Type B pancreatic cell (in vitro differentiated cells): Measurements from ENCODE around the gene FOSL2. TPM values are rescaled to one million over a fixed set of nuclear protein-coding genes. Genes with fewer than 3 reads are reported as not detected.
A peak's percentile ranks its signal among the peaks of the same experiment; 100 is the strongest.

Experiments used
- DNase-seq: peaks from one replicate; pipeline ENCODE4 v3.0.0; 2021; ENCODE audit warnings: mixed read lengths; ENCODE audit not compliant: unreplicated experiment; ENCODE audit errors: extremely low spot score
- H3K27ac Mint-ChIP-seq: 2 replicates; pipeline ENCODE4 v1.8.0; 2021; ENCODE audit warnings: mild to moderate bottlenecking, mixed read lengths
- H3K27me3 Mint-ChIP-seq: 2 replicates; pipeline ENCODE4 v1.8.0; 2021; ENCODE audit warnings: mixed read lengths
- H3K36me3 Mint-ChIP-seq: 2 replicates; pipeline ENCODE4 v1.8.0; 2021; ENCODE audit warnings: mixed read lengths
- H3K4me1 Mint-ChIP-seq: one replicate; pipeline ENCODE4 v1.8.0; 2021; ENCODE audit warnings: mixed read lengths; ENCODE audit not compliant: unreplicated experiment
- H3K4me3 Mint-ChIP-seq: 2 replicates; pipeline ENCODE4 v1.8.0; 2021; ENCODE audit warnings: mild to moderate bottlenecking, mixed read lengths
- H3K9me3 Mint-ChIP-seq: 2 replicates; pipeline ENCODE4 v1.8.0; 2021; ENCODE audit warnings: mixed read lengths
- CTCF ChIP-seq: fragments of 200-600 bp; sonication (generic); conservative IDR thresholded peaks from 2 replicates; pipeline ENCODE4 v1.5.0; 2021; ENCODE audit warnings: antibody characterized with exemption, mild to moderate bottlenecking
- total RNA-seq: library from RNA; stranded (reverse); gene quantifications from 2 replicates; pipeline ENCODE4 v1.2.1, GENCODE V29; 2021; ENCODE audit warnings: low replicate concordance

FOSL2 gene
- total RNA-seq, 1 donor from 2014 or later: 42.1 TPM

- Mint-ChIP-seq H3K4me1 (peaks cover 15% of the 10 kb centered on the region), H3K27me3 (no peaks in the 10 kb centered on the region), H3K4me3 (no peak overlapping the region)
Observed at GRCh38 chr2:28400921-28401320, 8.3 kb downstream of the FOSL2 start.

GRCh38 chr2:28401411-28401810 is 8.8 kb downstream of the FOSL2 start:
- H3K36me3 Mint-ChIP-seq: peaks cover 5% of the 10 kb centered on the region
- no peak for DNase-seq
- no peaks in the 10 kb centered on the region for H3K9me3 Mint-ChIP-seq
- no peak for TF ChIP-seq CTCF
- H3K27me3 Mint-ChIP-seq: no peaks in the 10 kb centered on the region
- H3K4me3 Mint-ChIP-seq: peak overlapping the region; percentile 10
- peaks cover 15% of the 10 kb centered on the region for H3K4me1 Mint-ChIP-seq
- peak overlapping the region; percentile 15 for H3K27ac Mint-ChIP-seq

More at GRCh38 chr2:28400921-28401320, 8.3 kb downstream of the FOSL2 start:
- no peak for TF ChIP-seq CTCF
- no peak overlapping the region for H3K27ac Mint-ChIP-seq
- H3K36me3 Mint-ChIP-seq: peaks cover 5% of the 10 kb centered on the region
- no peak for DNase-seq
- H3K9me3 Mint-ChIP-seq: no peaks in the 10 kb centered on the region

GRCh38 chr2:28401948-28402550 is 9.4 kb downstream of the FOSL2 start:
- Mint-ChIP-seq H3K9me3 (no peaks in the 10 kb centered on the region), H3K27ac (peak overlapping the region; percentile 15), H3K4me1 (peaks cover 15% of the 10 kb centered on the region), H3K4me3 (no peak overlapping the region), H3K36me3 (peaks cover 5% of the 10 kb centered on the region), H3K27me3 (no peaks in the 10 kb centered on the region)
- TF ChIP-seq CTCF: no peak
- no peak for DNase-seq

GRCh38 chr2:28403370-28403956 is 10.8 kb downstream of the FOSL2 start:
- Mint-ChIP-seq H3K36me3 (peaks cover 9% of the 10 kb centered on the region), H3K27ac (peak overlapping the region; percentile 31), H3K4me1 (peaks cover 15% of the 10 kb centered on the region), H3K27me3 (no peaks in the 10 kb centered on the region), H3K9me3 (no peaks in the 10 kb centered on the region), H3K4me3 (no peak overlapping the region)
- TF ChIP-seq CTCF: no peak
- no peak for DNase-seq

DNA sequence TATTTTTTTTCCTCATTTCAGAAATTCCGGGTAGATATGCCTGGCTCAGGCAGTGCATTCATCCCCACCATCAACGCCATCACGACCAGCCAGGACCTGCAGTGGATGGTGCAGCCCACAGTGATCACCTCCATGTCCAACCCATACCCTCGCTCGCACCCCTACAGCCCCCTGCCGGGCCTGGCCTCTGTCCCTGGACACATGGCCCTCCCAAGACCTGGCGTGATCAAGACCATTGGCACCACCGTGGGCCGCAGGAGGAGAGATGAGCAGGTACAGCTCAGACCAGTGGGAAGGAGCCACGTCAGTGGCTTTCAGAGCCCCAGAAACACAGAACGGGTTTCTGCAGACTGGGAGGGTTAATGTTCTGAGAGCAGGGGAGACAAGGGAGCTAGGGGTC is 11.4 kb downstream of the FOSL2 start:
- peaks cover 15% of the 10 kb centered on the region for H3K4me1 Mint-ChIP-seq
- no peak for DNase-seq
- H3K36me3 Mint-ChIP-seq: peaks cover 12% of the 10 kb centered on the region
- no peak for TF ChIP-seq CTCF
- H3K27me3 Mint-ChIP-seq: no peaks in the 10 kb centered on the region
- H3K9me3 Mint-ChIP-seq: no peaks in the 10 kb centered on the region
- H3K4me3 Mint-ChIP-seq: no peak overlapping the region
- H3K27ac Mint-ChIP-seq: peak overlapping the region; percentile 31
